ENCODE results near the gene FBXL7. TPM values are rescaled to one million over a fixed set of nuclear protein-coding genes. Genes with fewer than 3 reads are reported as not detected.
"Not testable (repeated sequence)": the region's sequence is repeated elsewhere in the genome, so short reads cannot be mapped to it uniquely, and the experiment has no call there.

FBXL7 gene
- total RNA-seq, 1 experiment from 2014 or later: 7.6 TPM

DNA sequence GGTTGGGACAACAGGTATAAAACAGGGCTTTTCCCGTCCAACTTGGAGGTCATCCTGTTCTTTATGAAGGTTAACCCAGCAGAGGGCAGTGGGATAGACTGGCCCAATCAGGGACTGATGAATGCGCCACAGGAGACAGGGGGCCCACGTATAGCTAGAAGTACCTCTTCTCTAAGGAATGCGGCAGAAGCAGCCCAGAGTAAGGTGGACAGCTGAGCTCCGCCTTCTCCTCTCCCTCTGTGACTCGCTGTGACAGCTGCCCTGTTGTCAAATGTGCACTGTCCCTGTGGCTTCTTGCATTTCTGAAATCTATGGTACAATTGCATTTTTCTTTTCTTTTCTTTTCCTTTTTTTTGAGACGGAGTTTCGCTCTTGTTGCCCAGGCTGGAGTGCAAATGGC lies 306.6 kb downstream of the FBXL7 start:
- DNase-seq (ENCODE audit: low read depth): peak; percentile 34

DNA sequence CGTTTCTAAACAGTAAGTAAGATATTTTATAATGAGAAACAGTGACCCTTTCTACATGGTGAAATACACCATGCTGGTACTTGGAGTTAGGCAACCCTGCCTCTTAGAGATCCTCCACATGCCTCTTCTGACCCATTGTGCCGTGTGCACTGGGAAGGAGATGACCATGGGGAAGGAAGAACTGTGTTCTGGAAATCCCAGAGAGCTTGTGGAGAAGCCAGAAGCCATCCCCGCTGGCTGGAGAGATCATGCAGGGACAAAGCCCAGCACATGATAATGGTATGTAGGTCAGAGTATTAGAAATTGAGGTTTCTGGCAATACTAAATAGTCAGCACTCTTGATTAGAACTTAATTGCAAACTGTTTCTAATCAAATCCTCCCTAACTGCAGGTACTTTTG lies 307.3 kb downstream of the FBXL7 start:
- DNase-seq (ENCODE audit: low read depth): no peak

DNA sequence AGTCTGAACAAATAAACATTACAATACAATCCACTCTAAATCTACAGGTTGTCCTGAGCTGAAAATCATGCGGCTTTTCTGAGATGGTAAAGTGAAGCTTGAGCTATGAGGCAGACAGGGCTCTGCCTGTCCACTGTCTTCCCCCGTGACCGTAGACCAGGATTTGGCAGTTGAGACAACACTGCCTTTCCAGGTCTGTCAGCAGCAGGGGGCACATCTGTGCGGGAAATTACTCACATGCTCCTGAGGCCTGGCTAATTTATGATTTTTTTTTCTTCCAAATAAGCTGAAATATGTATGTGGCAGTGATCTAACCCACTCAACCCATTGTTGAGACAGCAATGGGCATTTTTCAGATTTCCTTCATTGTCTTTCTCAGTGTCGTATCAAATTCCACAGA lies 307.9 kb downstream of the FBXL7 start:
- DNase-seq (ENCODE audit: low read depth): peak; percentile 42

DNA sequence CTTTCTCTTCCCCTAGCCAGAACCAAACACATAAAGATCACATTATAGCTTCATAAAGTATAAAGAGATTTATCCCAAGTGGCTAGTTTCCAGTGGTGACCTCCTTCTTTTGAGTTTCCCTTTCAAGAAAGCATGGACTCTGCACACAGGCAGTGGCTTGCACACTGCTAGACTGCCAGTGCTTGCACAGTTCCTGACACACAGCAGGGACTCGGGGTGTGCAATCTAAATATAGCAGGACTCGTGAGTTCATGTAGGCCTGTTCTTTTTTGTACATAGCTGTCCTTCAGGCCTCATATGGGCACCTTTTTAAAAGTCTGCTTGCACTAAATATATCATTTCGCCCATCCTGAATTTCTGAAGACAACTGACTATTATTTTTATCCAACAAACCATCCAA lies 308.6 kb downstream of the FBXL7 start:
- DNase-seq (ENCODE audit: low read depth): no peak

DNA sequence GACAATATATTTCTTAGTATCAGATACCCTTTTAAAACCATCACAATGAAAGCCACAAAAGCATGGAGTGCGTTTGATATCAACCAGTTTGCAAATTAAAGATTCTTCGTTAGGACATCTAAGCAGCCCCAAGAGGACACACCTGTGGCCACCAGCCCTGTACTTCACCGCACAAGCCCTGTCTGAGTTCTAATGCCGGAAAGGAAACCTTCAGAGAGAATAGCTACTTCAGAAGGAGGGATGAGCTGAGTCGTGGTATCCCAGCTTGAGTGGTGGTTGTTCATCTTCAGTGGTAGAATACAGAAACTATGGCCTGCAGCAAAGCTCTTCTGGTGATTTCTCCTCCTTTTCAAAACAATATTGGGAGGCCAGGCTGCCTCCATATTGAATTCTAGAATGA lies 319.6 kb downstream of the FBXL7 start:
- no peak for DNase-seq (ENCODE audit: low read depth)

DNA sequence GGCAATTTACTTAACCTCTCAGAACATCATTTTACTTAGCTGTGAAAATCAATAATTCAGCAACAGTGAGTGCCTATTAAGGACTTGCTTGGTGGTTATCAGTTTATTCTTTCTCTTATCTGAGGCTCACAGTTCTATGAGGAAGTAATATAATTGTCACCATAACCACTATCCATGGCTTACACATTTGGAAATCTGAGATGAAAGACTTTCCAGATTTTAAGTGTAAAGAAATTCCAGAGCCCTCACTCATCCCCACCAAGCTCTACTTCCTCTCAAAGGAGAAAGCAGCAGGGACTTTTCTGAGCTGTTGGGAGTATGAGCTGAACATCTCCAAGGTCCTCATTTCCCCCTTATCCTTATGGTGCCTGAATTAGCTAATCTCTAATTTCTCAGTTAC lies 321.5 kb downstream of the FBXL7 start:
- DNase-seq (ENCODE audit: low read depth): peak; percentile 63

DNA sequence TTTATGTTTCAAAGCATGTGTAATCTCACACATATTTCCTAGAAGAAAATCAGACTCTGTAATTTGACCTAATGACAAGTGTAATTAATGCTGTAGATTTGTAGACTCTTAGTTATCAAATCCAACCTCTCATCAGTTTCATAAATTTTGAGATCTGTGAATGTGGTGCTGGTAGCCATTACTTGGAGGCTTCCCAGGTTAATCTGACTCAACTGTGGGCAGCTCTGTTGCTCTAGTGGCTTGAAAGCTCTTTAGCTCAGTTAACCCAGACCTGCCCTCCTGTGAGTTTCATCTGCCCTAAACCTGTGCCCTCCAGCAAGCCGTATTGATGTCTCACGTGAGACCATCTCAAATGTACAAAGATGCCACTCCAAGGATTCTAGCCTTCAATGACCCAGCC lies 323.4 kb downstream of the FBXL7 start:
- no peak for DNase-seq (ENCODE audit: low read depth)

DNA sequence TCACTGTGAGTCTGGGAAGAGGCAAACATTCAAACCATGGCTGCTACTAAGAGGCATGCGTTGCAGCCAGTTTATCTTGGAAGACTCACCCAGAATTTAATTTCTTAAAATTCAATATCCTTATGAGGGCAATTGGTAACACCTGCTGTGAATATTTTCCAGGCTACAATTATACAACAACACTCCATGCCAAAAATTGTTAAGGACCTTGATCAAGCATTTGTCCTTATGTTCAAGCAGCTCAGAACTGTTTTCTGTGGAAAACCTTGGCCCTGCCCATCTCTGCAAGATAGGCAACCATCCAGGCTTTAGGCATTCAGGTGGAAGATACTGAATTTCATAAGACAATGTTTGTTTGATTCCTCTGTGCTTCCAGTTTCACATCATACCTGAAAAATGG lies 327.8 kb downstream of the FBXL7 start:
- DNase-seq (ENCODE audit: low read depth): no peak

DNA sequence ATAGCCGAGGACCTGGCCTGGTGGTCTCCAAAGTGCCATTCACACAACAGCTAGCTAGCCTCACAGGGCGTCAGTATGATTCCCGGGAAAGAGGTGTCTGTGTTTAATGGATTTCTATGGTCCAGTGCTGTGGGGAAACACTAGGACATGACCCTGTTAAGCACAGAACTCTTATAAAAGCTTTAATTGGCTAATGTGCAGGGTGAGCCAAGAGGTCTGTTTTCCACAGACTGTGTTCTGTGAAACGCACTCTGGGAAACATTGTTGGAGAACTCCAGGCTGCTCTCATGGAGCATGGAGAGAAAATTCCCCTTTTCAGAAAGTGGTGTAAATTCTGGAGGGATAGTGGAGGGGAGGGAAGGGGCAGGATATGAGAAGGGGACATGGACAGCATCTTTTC lies 331.4 kb downstream of the FBXL7 start:
- no peak for DNase-seq (ENCODE audit: low read depth)

DNA sequence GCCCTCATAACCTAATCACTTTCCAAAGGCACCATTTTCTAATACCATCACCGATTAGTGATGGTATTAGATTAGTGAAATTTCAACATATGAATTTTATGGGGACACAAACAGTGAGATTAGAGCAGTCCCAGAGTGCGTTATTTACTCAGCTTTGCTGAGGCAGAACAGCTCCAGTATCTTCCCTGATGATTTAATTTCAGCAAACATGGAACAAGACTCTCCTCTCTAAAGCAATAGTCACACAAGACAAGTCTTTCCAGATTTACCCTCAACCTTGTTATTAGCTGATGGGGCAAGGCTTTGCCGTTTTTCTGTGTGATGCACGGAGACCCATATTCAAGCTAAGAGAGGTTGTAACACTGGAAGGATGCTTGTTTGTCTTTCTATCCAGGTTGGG lies 333.4 kb downstream of the FBXL7 start:
- DNase-seq (ENCODE audit: low read depth): no peak

DNA sequence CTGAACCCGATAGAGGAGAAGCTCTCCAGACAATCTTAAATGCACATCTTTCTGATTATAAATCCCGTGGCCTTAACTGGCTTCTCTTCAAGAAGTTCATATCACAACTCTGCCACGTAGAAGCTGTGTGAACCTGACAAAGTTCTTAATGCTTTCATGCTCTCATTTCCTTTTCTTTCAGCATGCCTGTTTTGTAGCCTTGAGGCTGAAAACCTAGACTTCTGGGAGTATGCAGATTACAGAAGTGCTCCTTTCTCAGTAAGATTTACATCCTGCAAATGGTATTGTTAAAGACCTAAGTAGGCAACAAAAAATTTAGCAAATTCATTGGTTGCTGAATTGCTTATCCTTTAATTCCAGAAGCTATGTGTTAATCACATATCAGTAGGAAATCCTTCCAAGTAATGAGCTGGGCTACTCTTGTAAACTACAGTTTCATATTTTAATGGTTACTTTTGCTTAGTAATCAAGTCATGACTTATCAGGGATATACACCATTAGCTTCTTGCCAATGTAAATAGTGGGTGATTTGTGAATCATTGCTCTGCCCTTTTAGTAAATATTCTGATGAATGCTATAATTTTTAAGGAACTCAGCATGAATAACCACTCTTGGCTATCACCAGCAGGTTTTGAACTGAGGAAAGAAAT lies 334.7 kb downstream of the FBXL7 start:
- peak; percentile 78 for DNase-seq (ENCODE audit: low read depth)

DNA sequence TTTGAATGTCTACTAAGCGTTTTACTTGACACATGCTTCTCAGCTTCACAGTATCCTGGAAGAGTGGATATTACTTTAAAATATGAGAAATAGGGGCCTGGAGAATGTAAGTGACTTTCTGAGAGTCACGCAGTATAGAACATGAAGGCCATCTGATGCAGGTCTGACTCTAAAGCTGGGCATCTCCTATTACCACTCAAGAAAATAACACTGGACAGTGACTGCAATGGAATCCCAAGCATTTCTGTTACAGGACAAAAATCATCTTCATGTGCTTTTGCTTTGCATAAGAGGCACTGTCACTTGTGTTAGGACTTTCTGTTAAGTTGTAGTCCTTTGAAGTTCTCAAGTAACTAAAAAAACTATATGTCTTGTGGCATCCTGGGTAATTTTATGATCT lies 335.5 kb downstream of the FBXL7 start:
- peak; percentile 40 for DNase-seq (ENCODE audit: low read depth)

DNA sequence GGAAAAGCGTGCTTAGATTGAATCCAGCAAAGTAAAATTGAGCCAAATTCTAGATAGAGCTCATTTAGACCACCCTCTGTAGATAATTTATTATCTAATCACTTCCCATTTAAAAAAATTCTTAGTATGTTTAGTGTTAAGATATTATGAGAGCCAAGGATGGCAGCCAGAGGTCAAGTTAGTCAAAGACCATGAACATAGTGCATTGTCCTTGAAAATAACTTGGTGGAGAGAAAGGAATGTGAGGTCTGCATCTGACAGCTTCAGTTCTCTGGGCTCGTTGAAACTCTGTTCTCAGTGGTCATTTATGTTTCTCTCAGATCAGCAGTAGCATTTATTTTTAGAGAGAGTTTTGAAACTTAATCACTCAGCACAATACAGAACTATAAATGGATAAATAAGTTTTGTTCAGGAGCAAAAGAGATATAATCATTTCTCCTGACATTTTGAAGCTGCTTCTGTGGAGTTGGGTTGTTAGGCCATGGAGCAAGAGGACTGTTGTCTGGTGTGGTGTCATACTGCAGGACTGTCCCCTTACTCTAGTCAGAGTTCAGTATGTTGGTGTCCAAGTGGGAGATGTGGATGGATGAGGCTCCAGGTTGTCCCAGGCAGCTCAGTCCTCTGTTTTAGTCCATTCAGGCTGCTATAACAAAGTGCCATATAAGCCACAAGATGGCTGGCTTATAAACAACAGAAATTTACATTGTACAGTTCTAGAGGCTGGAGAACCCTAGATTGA lies 337.7 kb downstream of the FBXL7 start:
- peak; percentile 6 for DNase-seq (ENCODE audit: low read depth)

DNA sequence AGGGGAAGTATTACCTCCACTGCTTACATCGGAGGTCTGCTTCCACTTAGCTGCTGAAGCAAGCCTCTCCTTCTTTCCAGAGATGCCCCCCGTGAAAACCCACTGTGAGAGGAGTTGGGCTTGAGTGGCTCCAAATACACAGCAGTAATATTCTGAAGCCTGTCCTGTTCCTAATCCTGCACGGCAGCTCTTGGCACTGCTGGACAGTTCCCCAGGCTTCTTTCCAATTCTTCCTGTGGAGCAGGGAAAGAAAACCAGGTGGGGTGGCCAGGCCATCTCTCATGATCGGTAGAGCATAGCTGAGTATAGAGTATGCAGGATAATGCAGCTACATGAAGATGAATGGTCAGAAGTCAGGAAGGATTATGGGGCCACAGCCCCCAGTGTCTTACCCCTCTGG lies 344.3 kb downstream of the FBXL7 start:
- peak; percentile 0 for DNase-seq (ENCODE audit: low read depth)

DNA sequence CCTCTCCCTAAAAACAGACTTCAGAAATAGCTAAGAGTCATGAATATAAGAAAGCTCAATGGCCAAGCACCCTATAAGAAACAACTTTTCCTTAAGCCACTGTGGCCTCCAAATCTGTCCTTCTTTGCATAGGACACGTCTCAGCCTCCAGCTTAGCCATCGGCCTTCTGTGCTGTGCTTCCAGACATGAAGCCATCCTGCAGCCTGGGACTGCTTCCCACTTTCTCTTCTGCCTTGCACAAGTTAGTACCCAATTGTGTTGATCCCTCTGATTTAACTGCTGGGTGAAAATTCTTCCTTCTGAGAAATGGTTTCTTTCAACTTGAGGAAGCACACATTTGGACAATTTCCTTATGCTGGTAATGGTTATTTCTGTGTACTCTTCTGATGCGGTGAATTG lies 344.9 kb downstream of the FBXL7 start:
- no peak for DNase-seq (ENCODE audit: low read depth)

DNA sequence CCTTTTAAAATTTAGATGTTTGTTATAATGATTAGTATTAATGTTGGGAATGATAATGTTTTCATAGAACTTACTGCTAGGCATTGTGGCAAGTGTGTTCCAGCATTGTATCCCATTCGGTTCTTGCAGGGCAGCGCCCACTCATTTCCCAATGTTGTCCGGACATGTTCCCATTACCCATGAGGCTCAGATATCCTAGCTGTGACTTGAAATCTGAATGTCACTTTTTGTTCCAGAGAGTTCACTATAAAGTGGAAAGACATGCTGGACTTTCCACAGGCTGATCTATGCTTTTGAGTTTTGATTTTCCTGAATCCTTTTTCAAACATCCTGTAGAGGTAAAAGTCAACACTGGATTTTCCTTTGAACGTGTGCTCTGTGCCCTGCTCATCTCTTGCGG lies 350.6 kb downstream of the FBXL7 start:
- no peak for DNase-seq (ENCODE audit: low read depth)

DNA sequence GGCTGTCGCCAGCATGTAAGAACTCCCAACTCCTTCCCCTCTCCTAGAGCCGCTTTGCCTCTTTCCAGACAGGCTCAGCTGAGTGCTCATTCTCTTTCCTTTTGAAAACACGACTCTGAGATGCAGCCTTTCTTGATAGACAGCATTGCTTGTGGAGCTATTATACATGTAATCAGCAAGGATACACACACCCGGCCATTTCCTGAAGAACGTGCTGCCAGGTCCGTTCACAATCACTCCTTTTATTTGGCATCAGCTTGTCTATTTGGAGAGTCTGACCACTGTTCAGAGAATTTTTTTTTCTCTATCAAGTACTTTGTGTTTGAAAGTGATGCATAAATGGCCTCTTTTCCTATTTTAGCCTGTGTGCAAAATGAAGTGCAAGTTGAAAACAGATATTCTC lies 351.0 kb downstream of the FBXL7 start:
- no peak for DNase-seq (ENCODE audit: low read depth)

DNA sequence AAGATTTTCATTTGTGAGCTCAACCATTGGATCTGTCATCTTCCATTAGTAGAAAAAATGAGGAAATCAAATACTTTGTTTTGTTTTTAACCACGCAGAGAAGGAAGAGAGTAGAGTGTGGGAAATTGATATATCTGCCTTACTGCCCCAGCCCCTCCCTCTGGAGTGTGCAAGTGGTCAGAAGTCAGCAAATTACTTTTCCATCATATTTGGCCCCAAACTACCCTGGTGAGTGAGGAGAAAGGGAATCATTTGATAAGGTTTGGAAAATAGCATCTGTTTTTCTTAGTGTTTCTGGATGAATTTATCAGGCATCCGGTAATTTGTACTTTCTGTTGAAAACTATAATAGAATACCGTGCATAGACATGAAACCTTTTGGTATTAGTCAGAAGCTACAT lies 352.2 kb downstream of the FBXL7 start:
- no peak for DNase-seq (ENCODE audit: low read depth)

DNA sequence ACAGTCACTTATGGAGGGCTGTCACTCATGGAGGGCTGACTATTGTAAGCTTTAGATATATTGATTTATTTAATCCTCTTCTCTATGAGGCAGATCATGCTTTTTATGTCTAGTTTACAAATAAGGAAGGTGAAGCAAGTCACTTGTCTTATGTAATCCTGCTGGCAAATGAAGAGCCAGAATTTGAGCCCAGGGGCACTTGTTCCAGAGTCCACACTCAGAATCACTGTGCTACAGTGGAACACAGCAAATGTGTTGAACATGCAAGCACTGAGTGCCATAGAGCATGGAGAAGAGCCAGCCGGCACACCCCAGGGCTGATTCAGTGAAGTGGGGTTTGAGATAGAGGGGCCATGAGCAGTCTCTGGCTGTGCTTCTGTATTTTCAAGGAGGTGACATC lies 353.0 kb downstream of the FBXL7 start:
- no peak for DNase-seq (ENCODE audit: low read depth)

DNA sequence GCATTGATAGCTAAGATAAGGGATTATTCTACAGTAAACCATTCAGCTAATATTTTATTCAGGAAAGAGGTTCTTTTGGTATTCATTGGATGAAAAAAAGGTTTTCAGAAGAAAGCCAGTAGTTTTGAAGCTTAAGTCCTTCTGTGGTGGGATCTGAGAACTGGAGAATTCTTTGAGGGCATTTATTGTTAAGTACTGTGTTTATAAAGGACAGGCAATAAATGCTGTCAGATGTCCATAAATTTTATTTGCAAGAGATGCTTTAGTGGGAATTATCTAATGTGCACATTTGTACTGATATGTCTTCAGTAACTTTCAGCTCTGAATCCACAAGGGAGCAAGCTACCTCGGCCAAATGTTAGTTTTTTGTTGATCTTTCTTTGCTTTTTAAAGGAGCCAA lies 358.3 kb downstream of the FBXL7 start:
- DNase-seq (ENCODE audit: low read depth): no peak

DNA sequence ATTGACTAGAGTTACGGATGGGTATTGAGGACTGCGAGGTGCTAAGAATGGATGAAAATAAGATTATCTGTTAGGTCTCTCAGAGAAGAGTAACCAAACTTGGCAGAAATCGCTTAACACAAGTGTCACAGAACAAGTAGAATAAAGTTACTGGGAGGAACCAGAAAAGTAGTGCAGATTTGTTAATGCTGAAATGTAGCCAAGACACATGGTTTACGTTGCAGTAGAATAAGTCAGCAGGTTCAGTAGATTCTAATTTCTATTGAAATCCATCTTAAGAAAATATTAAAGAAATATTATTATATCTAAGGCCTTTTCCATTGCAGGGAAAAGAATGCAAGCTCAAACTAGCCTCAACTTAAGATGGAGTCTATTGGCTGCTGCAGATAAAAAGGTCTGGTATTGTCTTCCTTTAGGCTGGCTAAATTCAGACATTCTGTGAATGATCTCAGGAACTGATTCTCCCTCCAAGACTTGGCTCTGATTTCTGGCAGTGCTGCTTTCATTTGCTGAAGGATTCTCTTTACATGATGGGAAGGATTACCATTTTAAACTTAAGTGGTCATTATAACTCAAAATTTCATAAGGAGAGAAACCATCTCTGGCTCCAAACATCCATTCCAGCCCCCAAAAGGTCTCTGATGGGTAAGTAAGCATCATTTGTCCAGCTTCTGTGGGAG lies 364.7 kb downstream of the FBXL7 start:
- no peak for DNase-seq (ENCODE audit: low read depth)

DNA sequence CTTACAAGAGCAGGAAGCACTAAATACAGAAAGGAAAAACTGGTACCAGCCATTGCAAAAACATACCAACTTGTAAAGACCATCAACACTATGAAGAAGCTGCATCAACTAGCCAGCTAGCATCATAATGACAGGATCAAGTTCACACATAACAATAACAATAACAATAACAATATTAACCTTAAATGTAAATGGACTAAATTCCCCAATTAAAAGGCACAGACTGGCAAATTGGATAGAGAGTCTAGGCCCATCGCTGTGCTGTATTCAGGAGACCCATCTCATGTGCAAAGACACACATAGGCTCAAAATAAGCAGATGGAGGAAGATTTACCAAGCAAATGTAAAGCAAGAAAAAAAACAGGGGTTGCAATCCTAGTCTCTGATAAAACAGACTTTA lies 372.3 kb downstream of the FBXL7 start:
- DNase-seq (ENCODE audit: low read depth): not testable (repeated sequence)

DNA sequence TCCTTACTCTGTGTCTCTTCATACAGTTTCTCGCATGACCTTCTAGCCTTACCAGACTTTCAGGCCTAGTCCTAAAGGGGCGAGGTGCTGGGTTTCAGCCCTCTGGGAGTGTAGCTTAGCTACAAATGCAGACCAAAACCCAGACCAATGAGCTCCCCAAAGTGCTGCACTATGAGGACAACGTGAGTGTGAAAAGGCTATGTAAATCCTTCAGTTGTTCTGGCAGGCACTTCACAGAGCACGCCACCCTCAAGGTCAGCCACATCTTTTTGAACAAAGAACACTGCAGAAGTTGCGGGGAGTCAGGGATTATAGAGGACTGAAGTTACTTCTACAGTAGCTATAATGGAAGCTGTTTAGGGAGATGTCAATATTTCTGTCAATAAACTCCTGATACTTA lies 377.9 kb downstream of the FBXL7 start:
- no peak for DNase-seq (ENCODE audit: low read depth)

All from LHCN-M2 (cell line).